Aorta (tissue), 5 donors: ENCODE data around the gene OR6N1. TPM values are rescaled to one million over a fixed set of nuclear protein-coding genes. Genes with fewer than 3 reads are reported as not detected.

Source experiments
- ATAC-seq: fragments of 200-7000 bp; cut with Tn5 transposase; one replicate; pipeline ENCODE4 v1.9.1; 2022; ENCODE audit warnings: moderate library complexity; ENCODE audit not compliant: low FRiP score
- DNase-seq, 2 donors: peaks; one replicate each; pipeline ENCODE4 v3.0.0-alpha.2; 2020
- H3K27ac ChIP-seq, 2 donors: one replicate each; pipeline ENCODE4 v1.5.1; 2013; ENCODE audit warnings: low read length in 2 of 2, mild to moderate bottlenecking in 2 of 2, moderate library complexity in 2 of 2, control low read depth in 1 of 2, inconsistent platforms in 1 of 2, low read depth in 1 of 2
- H3K27me3 ChIP-seq, 2 donors: one replicate each; pipeline ENCODE4 v1.6.1; 2013; ENCODE audit warnings: control low read depth in 1 of 2, low read length in 1 of 2, mild to moderate bottlenecking in 1 of 2, moderate library complexity in 1 of 2; ENCODE audit not compliant: insufficient read depth in 2 of 2, control insufficient read depth in 1 of 2
- H3K36me3 ChIP-seq, 2 donors: one replicate each; pipeline ENCODE4 v1.6.1; 2013; ENCODE audit warnings: control low read depth in 1 of 2, low read length in 1 of 2, mild to moderate bottlenecking in 1 of 2; ENCODE audit not compliant: insufficient read depth in 2 of 2, control insufficient read depth in 1 of 2
- H3K4me1 ChIP-seq, 2 donors: one replicate each; pipeline ENCODE4 v1.6.1; 2013; ENCODE audit warnings: low read length in 2 of 2, control low read depth in 1 of 2, mild to moderate bottlenecking in 1 of 2, moderate library complexity in 1 of 2; ENCODE audit not compliant: insufficient read depth in 2 of 2, control insufficient read depth in 1 of 2
- H3K4me3 ChIP-seq, 2 donors: one replicate each; pipeline ENCODE4 v1.5.1; 2013; ENCODE audit warnings: low read length in 2 of 2, control low read depth in 1 of 2, mild to moderate bottlenecking in 1 of 2
- H3K9me3 ChIP-seq: one replicate; pipeline ENCODE4 v1.6.1; 2013; ENCODE audit warnings: mild to moderate bottlenecking, low read length; ENCODE audit not compliant: control insufficient read depth
- WGBS, 2 donors: extraction: QIAGEN DNeasy Blood & Tissue Kit; methylation state at CpG; one replicate each; pipeline ENCODE4 v1.1.7; 2013; 5-methylcytosine and 5-hydroxymethylcytosine counted together
- intact Hi-C, 2 donors: fragments of 100-400 bp; cut with DNase I; formaldehyde crosslinking; loops; one replicate each; pipeline versions ENCODE4 v1.14.2 to v1.15.0; 2022
- polyA plus RNA-seq, 2 donors: library from polyadenylated mRNA; stranded (reverse); fragments of 200-250 nt; gene quantifications; one replicate each; pipeline ENCODE4 v1.2.3, GENCODE V29; 2013
- total RNA-seq, 2 donors: library from RNA; stranded (reverse); fragmentation: NEBNext Ultra II Directional; extraction: Animal tissue kit (Norgen Biotek cat#: 25700); gene quantifications; one replicate each; pipeline ENCODE4 v1.2.1, GENCODE V29; 2021
- donor health status: healthy with polysubstance abuse.
- donor health status: Bipolar disorder and iron deficiency.
- donor health status: DM: no; HTN: no; CAD: no.
- donor health status: DM: no; HTN: no; CAD: no.
- donor health status: DM: yes; HTN: yes; CAD: no.

Gene OR6N1
- total and polyA plus RNA-seq, 4 donors: not detected

DNA sequence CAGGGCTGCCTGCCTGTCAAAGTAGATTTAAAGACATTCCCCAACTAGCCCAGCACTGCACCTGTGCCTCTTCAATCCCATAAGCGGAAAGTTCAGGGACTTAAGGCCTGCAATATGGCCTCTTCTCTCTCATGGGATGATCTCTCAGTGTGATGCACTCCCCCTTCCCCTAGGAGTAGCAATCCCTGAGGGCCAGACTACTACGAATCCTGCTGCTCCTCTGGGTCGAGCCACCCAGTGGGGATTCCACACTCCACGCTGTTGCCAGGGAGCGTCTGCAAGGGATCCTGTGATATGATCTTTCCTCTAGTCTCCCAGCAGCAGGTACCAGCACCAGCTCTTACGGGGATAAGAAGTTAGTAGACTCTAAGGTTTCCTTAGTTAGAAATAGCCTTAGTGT is 22.3 kb upstream of the OR6N1 start:
- intact Hi-C loops: no loop called here
- Histone ChIP-seq H3K4me3 (no peak overlapping the region), H3K36me3 (no peaks in the 10 kb centered on the region), H3K27ac (no peak overlapping the region), H3K9me3 (peaks cover 2% of the 10 kb centered on the region), H3K4me1 (no peaks in the 10 kb centered on the region), H3K27me3 (peaks cover 0 to 1% of the 10 kb centered on the region in 2 donors)
- DNase-seq (no peak), ATAC-seq (no peak)
- WGBS, 2 donors: 62 to 69% methylated on average over 6 of the region's 6 CpGs

DNA sequence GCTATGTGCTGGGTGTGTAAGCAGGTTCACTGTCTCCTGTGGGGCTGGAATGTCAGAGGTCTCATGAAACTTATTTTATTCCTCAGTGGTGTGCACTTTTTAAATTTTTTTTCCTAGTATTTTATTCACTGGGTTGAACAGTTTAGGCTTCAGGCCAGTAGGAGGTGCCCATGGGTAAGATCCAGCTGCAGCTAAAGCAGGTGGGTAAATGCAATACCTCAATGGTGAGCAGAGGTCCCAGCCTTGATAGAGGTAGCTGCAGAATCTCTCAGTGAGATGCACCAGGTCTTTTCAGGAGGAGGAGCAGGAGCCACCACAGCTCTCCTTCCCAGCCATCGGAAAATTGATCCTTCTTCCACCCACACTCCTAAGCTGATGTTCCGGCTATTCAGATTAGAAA is 21.6 kb upstream of the OR6N1 start:
- Histone ChIP-seq H3K27ac (no peak overlapping the region), H3K4me1 (no peaks in the 10 kb centered on the region), H3K27me3 (peaks cover 0 to 1% of the 10 kb centered on the region in 2 donors), H3K9me3 (peaks cover 2% of the 10 kb centered on the region), H3K4me3 (no peak overlapping the region), H3K36me3 (no peaks in the 10 kb centered on the region)
- WGBS, 2 donors: 78 to 83% methylated on average over 2 of the region's 2 CpGs
- DNase-seq (no peak), ATAC-seq (no peak)
- intact Hi-C loops: no loop called here

DNA sequence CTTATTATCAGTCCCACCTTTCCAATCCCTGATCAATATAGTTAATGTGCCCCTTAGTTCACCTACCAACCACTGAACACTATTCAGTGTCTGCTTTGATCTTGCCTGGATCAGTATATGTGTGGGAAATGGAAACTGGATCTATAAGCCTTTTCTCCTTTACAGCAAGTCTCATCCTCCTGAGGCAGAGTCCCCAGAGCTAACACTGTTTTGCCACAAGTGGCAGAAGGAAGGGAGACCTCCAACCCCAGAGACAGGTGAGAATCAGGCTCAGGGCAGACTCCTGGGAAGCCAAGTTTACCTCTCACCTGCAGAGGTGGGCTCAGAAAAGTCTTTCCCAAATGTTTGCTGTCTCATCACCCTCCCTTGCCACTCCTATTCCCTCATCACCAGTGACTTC is 9.1 kb upstream of the OR6N1 start, which contains the start of gene OR6N2:
Gene OR6N2, minus strand, starts transcription at position 101 of the 400 bp plus-strand sequence. CDS start 3,569 bp downstream, outside the sequence.
- intact Hi-C loops: no loop called here
- H3K27me3 ChIP-seq: no peaks in the 10 kb centered on the region
- ATAC-seq (no peak), DNase-seq (no peak)
- no peaks in the 10 kb centered on the region for H3K36me3 ChIP-seq
- H3K4me3 ChIP-seq: no peak within 1 kb of the TSS
- H3K27ac ChIP-seq: no peak within 1 kb of the TSS
- no peaks in the 10 kb centered on the region for H3K9me3 ChIP-seq
- H3K4me1 ChIP-seq: no peaks in the 10 kb centered on the region

DNA sequence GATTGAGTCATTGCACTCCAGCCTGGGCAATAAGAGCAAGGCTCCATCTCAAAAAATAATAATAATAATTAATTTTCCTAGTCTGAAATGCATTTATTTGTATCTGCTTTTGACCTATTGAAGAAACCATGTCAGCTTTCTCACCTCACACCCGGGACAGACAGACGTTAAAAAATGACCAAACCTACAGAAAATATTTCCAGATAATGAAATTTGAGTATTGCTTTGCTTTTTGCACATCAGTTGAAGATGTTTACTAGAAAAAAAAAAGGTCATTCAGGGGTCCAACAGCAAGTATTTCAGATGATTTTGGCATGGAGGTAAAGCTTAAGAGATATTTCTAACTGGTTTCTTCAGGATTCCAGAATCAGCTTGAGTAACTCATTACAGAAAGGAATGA is 17.6 kb downstream of the OR6N1 start, which contains the start of gene OR6K6:
Gene OR6K6, plus strand, starts transcription at position 301 of the 400 bp plus-strand sequence. CDS start 168 bp downstream, outside the sequence.
- no peak within 1 kb of the TSS for H3K4me3 ChIP-seq
- no peaks in the 10 kb centered on the region for H3K4me1 ChIP-seq
- H3K27me3 ChIP-seq: no peaks in the 10 kb centered on the region
- ATAC-seq (no peak), DNase-seq (no peak)
- H3K27ac ChIP-seq: no peak within 1 kb of the TSS
- no peaks in the 10 kb centered on the region for H3K36me3 ChIP-seq
- intact Hi-C loops: no loop called here
- 80% methylated on average over 2 of the region's 2 CpGs for WGBS, 2 donors
- peaks cover 2% of the 10 kb centered on the region for H3K9me3 ChIP-seq

DNA sequence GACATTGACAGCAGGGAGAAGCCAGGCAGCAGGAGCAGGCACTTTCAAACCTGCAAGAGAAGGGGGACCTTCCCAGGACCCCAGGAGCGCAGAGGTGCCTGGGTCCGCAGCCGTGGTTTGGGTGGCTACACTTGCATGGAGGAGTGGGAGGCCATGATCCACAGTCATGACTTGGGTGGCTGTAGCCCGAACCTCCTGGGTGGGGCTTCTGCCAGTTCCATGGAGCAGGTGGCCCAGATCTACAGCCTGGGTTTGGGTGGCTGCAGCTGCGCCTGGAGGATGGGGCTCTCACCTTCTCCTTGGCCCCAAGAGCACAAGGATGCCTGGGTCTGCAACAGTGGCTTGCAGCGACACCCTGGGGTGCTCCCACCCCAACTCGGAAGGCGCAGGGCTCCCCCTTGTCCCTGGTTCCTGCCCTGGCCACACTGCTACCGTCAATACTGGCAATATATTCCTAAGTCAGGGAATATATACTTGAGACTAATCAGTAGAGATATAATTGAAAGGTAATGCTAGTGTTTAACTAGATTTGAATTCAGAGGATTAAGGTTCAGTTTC is 19.8 kb downstream of the OR6N1 start:
- no peak overlapping the region for H3K27ac ChIP-seq
- H3K27me3 ChIP-seq: no peaks in the 10 kb centered on the region
- DNase-seq (no peak), ATAC-seq (no peak)
- WGBS, 2 donors: 92 to 94% methylated on average over 9 of the region's 9 CpGs
- no peak overlapping the region for H3K4me3 ChIP-seq
- intact Hi-C loops: no loop called here
- no peaks in the 10 kb centered on the region for H3K4me1 ChIP-seq
- H3K9me3 ChIP-seq: peaks cover 2% of the 10 kb centered on the region
- no peaks in the 10 kb centered on the region for H3K36me3 ChIP-seq

DNA sequence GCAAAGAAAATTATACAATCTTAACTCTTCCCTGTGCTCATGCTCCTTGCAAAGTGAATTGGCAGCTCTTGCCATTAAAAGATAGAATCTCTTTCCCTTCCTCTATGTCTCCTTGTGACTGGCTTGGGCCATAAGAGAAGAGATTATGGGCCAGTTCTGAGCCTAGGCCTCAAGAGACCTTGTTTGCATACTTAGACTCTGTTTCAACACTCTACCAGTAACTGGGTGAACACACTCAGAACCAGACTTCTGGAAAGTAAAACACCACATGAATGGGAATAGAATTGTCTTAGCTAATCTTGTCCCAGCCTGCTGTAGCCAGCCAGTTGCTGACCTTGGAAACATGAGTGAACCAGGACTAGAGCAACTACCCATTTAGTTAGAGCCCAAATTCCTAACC is 36.1 kb downstream of the OR6N1 start:
- Histone ChIP-seq H3K27me3 (no peaks in the 10 kb centered on the region), H3K9me3 (no peaks in the 10 kb centered on the region), H3K4me3 (no peak overlapping the region), H3K27ac (no peak overlapping the region), H3K4me1 (no peaks in the 10 kb centered on the region), H3K36me3 (no peaks in the 10 kb centered on the region)
- DNase-seq (no peak), ATAC-seq (no peak)
- intact Hi-C loops: no loop called here

DNA sequence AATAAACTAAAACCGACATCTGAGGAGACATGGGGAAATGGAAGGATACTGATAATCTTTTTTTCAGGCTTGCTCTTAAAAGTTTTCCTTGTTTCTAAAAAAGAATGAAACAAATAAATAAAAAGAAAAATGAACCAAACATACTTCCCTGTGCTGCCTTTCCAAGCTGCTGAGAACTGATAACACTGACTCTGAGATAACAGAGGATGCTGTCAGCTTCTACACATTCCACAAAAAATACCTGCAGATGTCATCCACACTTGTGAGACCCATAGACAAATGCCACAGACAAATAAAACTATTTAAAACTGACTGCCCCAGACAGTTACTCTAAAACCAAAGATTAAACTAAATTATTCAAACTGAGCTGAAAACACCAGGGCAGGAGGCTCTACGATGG is 39.5 kb downstream of the OR6N1 start:
- WGBS, 2 donors: 64 to 65% methylated on average over 2 of the region's 2 CpGs
- H3K4me3 ChIP-seq: no peak overlapping the region
- intact Hi-C loops: no loop called here
- DNase-seq (no peak), ATAC-seq (no peak)
- H3K36me3 ChIP-seq: no peaks in the 10 kb centered on the region
- no peak overlapping the region for H3K27ac ChIP-seq
- H3K9me3 ChIP-seq: no peaks in the 10 kb centered on the region
- H3K27me3 ChIP-seq: no peaks in the 10 kb centered on the region
- H3K4me1 ChIP-seq: no peaks in the 10 kb centered on the region

DNA sequence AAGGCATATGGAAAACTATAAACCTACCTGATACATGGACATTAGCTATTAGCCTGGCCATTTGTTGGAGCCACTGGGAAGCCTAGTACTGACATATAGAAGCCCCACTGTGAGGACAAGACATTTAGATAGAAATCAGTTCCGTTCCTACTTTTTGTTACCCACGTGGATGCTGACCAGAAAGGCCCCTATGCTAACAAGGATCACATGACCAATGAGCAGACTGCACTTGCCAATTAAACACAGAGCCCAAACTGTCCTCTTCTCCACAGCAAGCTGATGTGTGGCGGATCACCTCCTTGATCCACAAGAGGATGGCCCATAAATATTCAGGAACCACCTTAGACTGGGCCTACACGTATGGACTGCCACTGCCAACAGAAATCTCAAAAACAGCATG is 40.3 kb downstream of the OR6N1 start:
- DNase-seq (no peak), ATAC-seq (no peak)
- H3K4me3 ChIP-seq: no peak overlapping the region
- no peaks in the 10 kb centered on the region for H3K9me3 ChIP-seq
- no peaks in the 10 kb centered on the region for H3K36me3 ChIP-seq
- no peaks in the 10 kb centered on the region for H3K4me1 ChIP-seq
- intact Hi-C loops: no loop called here
- H3K27me3 ChIP-seq: no peaks in the 10 kb centered on the region
- WGBS, 2 donors: 71 to 77% methylated on average over 4 of the region's 4 CpGs
- no peak overlapping the region for H3K27ac ChIP-seq

DNA sequence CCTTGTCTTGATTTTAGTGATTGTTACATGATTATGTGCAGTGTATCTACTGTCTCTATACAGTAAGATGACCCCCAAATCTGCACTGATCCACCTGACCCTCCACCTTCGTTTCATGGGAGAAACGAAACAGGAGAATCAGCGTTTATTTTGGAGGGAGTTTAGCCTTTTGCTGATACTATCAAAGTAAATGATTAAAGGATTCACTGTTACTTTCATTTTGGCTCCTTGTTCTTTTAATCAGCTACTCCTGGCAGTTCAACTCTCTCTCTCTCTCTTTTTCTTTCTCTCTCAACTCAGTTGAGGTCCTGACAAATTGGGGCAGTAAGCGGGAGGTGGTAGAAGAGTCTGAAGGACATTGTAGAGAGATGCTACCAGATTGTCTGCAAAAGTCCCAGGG is 41.5 kb downstream of the OR6N1 start:
- H3K27me3 ChIP-seq: no peaks in the 10 kb centered on the region
- no peak overlapping the region for H3K27ac ChIP-seq
- no peaks in the 10 kb centered on the region for H3K4me1 ChIP-seq
- no peak for ATAC-seq
- H3K4me3 ChIP-seq: no peak overlapping the region
- WGBS, 2 donors: 77 to 83% methylated on average over 4 of the region's 4 CpGs
- intact Hi-C loops: no loop called here
- H3K9me3 ChIP-seq: no peaks in the 10 kb centered on the region
- DNase-seq: no peak
- no peaks in the 10 kb centered on the region for H3K36me3 ChIP-seq
